ENCODE measurements around the gene TCF25.
"Not testable (repeated sequence)": the region's sequence is repeated elsewhere in the genome, so short reads cannot be mapped to it uniquely, and the experiment has no call there.

The TCF25 gene

DNA sequence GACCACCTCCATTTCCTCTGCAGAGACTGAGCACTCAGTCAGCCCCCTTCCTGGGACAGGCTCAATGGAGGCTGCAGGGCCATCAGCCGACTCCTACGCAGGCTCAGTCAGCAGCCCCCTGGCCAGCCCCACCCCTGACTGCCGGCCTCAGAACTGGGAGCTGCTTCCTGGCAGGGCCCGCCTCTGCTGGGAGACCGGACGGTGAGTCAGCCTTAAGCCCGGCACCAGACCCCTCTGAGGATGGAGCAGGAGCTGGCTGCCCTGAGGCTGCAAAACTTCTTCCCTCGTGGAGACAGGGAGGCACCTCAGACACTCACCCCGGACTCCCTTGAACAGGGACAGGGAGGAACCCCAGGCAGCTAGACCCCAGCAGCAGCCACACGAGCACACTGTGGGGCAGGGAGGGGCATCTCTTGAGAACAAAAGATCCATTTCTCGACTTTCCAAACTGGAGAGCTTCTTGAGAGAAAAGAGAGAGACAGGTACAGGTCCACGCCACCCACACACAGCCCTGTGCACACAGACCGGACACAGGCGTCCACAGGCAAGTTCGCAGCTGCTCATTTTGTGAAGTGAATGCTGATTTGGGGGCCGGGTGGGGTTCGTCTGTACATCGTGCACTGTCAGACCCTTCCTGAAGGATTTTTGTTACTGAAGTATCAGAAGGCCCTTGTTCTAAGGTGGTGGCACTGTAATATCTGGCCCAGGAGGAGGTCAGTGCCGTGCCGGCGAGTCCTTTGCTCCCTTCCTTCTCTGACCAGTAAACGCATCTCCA, 48.5 kb downstream of the TCF25 start:
- DNase-seq: peak; percentile 88

- peak; percentile 81 for DNase-seq
These were observed 49.1 kb downstream of the TCF25 start for GRCh38 chr16:89922477-89922883.

GRCh38 chr16:89922884-89923639, 49.7 kb downstream of the TCF25 start, which contains the start of gene TUBB3:
Gene TUBB3, plus strand, starts transcription at chr16:89923342. Its CDS starts 60 bp downstream, at chr16:89923402.
- DNase-seq: peak; percentile 72

DNA sequence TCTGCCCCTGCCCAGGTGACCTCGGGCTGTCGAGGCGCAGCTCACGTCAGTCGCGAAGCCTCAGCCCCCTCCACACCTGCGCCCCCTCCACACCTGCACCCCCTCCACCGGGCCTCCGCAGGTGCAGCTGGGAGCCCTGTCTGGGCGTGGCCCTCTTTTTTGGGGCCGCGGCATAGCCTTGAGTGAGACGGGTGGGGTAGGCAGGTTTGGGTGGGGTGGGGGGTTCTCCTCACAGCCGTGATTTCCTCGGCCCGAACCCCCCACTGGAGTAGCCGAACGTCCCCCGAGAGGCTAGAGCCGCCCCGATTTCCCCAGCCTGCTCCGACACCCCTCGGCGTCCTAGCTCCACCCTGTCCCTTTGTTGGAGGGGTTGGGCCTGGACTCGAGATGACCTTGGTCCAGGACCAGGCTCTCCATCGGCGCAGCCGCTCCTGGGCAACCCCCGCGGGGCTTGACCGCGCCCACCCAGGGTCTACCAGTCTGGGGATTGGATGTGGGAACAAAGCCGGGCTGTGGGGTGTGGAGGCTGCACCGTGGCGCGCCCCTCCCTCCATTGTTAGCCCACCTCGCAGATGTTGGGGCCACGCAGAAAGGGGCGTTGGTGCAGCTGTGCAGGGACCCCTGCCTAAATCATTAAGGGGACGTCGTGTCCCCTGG, 50.4 kb downstream of the TCF25 start:
- DNase-seq: no peak

- DNase-seq: peak; percentile 63
These were observed 51.0 kb downstream of the TCF25 start for GRCh38 chr16:89924297-89924924.

DNA sequence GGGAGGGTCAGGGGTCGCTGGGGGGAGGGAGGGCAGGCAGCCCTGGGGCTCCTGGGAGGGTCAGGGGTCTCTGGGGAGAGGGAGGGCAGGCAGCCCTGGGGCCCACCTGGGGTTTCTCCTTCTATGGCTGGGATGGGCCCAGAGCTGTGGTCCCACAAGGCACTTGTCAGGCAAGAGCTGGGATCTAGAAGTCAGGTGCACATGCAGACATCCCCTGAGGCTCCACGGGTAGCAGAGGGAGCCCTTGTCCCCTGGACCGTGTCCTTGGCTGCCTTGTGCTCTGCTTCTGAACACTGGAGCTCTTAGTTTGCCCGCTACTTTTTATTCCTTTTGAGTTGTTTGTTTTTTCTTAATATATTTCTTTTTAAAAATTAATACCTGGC, 51.5 kb downstream of the TCF25 start:
- no peak for DNase-seq

GRCh38 chr16:89925596-89926079, 52.2 kb downstream of the TCF25 start:
- DNase-seq: no peak

DNA sequence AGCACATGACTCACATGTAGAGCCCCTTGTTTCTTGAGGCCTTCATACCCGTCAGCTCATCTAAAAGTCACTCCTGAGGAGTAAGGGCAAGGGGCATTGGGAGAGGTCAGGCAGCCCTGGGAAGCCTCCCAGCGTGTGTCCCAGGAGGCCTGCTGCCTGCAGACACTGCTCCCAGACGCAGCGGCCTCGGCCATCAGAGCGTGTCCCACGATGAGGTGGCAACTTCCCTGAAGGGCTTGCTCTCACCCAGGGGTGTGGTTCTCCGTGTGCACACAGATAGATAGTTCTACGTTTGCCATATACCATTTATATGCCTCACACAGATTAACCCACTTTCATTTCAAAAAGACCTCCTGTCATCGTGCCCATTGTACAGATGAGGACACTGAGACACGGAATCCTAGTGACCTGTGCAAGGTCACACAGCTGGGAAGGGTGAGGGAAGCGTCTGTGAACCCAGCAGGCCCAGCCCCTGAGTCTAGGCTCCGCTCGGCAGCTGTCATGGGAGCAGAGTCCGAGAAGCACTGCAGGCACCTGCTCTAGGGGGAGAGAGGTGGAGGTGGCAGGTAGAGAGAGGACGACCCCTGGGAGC, 58.0 kb downstream of the TCF25 start:
- no peak for DNase-seq

DNA sequence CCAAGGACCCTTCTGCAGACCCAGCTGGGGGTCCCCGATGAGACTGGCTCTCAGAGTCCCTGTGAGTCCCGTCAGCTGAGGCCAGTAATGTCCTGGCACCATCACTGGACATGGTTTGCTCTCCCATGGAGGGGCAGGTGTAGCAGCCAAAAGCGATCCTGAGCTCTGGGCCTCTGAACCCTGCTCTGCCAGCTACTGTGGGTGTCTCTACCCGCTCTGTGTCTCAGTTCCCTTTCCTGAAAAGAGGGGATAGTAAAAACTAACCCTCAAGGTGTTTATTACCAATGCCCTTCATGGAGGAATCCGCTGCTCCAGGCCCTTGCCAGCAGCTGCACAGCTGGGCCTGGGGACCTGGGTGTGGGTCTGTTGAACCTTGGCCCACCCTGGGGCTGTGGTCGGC, 58.6 kb downstream of the TCF25 start:
- no peak for DNase-seq

GRCh38 chr16:89934019-89934418, 60.6 kb downstream of the TCF25 start:
- not testable (repeated sequence) for DNase-seq

DNA sequence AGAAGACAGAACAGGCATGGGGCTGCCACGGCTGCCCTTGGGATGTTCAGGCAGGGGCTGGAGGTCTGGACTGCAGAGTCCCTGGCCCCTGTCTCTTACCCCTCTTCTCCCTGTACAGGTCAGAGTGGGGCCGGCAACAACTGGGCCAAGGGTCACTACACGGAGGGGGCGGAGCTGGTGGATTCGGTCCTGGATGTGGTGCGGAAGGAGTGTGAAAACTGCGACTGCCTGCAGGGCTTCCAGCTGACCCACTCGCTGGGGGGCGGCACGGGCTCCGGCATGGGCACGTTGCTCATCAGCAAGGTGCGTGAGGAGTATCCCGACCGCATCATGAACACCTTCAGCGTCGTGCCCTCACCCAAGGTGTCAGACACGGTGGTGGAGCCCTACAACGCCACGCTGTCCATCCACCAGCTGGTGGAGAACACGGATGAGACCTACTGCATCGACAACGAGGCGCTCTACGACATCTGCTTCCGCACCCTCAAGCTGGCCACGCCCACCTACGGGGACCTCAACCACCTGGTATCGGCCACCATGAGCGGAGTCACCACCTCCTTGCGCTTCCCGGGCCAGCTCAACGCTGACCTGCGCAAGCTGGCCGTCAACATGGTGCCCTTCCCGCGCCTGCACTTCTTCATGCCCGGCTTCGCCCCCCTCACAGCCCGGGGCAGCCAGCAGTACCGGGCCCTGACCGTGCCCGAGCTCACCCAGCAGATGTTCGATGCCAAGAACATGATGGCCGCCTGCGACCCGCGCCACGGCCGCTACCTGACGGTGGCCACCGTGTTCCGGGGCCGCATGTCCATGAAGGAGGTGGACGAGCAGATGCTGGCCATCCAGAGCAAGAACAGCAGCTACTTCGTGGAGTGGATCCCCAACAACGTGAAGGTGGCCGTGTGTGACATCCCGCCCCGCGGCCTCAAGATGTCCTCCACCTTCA, 61.5 kb downstream of the TCF25 start:
- DNase-seq: no peak

- DNase-seq: not testable (repeated sequence)
These were observed 62.2 kb downstream of the TCF25 start for GRCh38 chr16:89935620-89936019.

GRCh38 chr16:89936034-89936433, 62.6 kb downstream of the TCF25 start:
- no peak for DNase-seq

GRCh38 chr16:89936508-89936907, 63.1 kb downstream of the TCF25 start:
- DNase-seq: no peak

- no peak for DNase-seq
These were observed 63.6 kb downstream of the TCF25 start for GRCh38 chr16:89936981-89937380.

DNA sequence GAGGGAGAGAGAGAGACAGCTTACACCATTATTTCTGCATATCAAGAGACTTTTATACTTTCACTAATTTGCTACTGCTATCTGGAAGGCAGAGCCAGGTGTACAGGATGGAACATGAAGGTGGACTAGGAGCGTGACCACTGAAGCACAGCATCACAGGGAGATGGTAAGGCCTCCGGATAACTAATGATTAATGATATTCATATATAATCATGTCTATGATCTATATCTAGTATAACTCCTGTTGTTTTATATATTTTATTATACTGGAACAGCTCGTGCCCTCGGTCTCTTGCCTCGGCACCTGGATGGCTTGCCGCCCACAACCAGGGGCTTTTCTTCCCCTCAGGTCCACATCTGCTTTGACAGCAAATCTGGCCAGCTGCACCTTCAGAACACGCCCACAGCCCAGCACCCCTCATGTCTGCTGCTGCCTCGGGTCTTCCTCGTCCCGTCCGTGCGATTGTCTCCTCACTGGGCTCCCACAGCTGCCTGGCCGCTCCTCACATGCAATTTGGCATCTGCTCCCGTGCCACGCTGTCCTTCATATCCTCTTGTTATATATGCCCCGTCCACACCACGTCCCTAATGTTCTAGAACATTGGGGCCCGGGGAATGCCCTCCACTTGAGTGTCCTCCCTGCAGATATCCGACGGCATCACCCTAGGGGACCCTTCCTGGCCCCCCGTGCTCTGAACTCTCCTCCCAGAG, 64.9 kb downstream of the TCF25 start:
- DNase-seq: no peak

- DNase-seq: no peak
These were observed 71.4 kb downstream of the TCF25 start for GRCh38 chr16:89944773-89945172.

DNA sequence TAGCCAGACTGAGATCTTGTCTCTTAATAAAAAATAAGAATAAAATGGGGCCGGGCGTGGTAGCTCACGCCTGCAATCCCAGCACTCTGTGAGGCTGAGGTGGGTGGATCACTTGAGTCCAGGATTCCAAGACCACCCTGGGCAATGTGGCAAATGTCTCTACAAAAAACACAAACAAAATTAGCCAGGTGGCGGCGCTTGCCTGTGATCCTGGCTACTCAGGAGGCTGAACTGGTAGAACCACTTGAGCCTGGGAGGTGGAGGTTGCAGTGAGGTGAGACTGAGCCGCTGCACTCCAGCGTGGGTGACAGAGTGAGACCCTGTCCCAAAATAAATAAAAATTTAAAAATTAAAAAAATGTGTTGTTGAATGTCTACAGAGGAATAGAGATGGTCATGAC, 72.3 kb downstream of the TCF25 start:
- DNase-seq: no peak

- no peak for DNase-seq
These were observed 73.1 kb downstream of the TCF25 start for GRCh38 chr16:89946515-89946914.

DNA sequence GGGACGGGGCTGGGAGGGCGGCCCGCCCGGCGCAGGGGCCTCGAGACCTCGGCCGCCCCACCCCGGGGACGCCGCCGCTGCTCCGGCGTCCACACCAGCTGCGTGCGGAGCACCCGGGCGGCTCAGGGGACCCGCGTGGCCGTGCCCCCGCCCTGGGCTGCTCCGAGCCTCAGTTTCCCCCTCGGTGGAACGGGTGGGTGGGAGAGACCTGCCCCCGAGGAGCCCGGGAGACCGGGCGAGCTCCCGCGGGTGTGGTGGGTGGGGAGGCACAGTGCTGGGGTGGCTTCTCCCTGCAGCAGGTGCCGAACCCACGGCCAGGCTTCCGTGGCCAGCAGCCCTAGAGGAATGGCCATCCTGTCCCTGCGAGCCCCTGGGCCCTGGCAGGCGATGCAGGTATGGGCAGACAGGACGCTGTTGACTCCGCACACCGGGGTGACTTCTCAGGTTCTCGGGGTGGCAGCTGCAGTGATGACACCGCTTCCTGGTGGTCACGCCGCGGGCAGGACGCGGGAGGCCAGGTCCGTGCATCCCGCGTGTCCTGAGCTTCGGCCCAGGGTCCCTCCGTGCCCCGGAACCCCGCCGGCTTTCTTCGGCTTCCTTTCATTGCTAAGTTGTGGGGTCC, 75.8 kb downstream of the TCF25 start:
- DNase-seq: no peak

All from femur (tissue), 1 donor.